GM12878 (cell line): ENCODE measurements around the gene GNA14. TPM values are rescaled to one million over a fixed set of nuclear protein-coding genes. Genes with fewer than 3 reads are reported as not detected.

ENCODE experiments used
- ATAC-seq: fragments of 200-7000 bp; cut with Tn5 transposase; 3 replicates; pipeline ENCODE4 v1.9.1; 2020; ENCODE audit warnings: mild to moderate bottlenecking, moderate library complexity
- BruUV-seq: library from RNA; stranded (reverse); fragments of 400-500 nt; replicated peaks from 2 replicates; lab custom pipeline; 2021; lab: Mats Ljungman, UMichigan
- CTCF ChIA-PET: fragments of 300-600 bp; sonication (Branson Sonifier 250); formaldehyde crosslinking; extraction: SDS; loops from one replicate; lab custom pipeline; 2021; ENCODE audit warnings: inconsistent platforms; lab: Yijun Ruan, JAX
- POLR2A ChIA-PET: fragments of 350-600 bp; formaldehyde crosslinking; extraction: SDS; loops from one replicate; lab custom pipeline; 2021; ENCODE audit warnings: inconsistent platforms; lab: Charles Lee
- RAD21 ChIA-PET: fragments of 300-600 bp; sonication (Branson Sonifier 250); formaldehyde crosslinking; loops from one replicate; lab custom pipeline; 2023; ENCODE audit warnings: antibody characterized with exemption; ENCODE audit not compliant: unreplicated experiment; lab: Charles Lee
- SMC1A ChIA-PET: fragments of 300-600 bp; sonication (Branson Sonifier 250); formaldehyde crosslinking; loops from one replicate; lab custom pipeline; 2023; ENCODE audit not compliant: unreplicated experiment, uncharacterized antibody; lab: Charles Lee
- DNase-seq: peaks from one replicate; pipeline ENCODE4 v3.0.0-alpha.2; 2011; ENCODE audit warnings: low read depth, low spot score
- FAIRE-seq: peaks from 3 replicates; lab custom pipeline; 2011; peaks lifted over from hg19 to GRCh38; lab: Jason Lieb, UNC
- H2AFZ ChIP-seq: 2 replicates; pipeline ENCODE4 v1.6.0; 2011; ENCODE audit warnings: low read depth, low read length, control low read depth; ENCODE audit not compliant: control insufficient read depth
- H3K27ac ChIP-seq: 2 replicates; pipeline ENCODE4 v1.5.1; 2011; ENCODE audit warnings: control low read depth; ENCODE audit not compliant: control insufficient read depth, insufficient read depth
- H3K27me3 ChIP-seq, 2 experiments: replicated peaks in 1 of 2; 2 replicates each; pipeline versions ENCODE4 v1.6.0 to v1.6.1; 2011; ENCODE audit warnings: low read length in 1 of 2; ENCODE audit not compliant: control insufficient read depth in 2 of 2, insufficient read depth in 2 of 2
- H3K36me3 ChIP-seq, 2 experiments: 2 replicates each; pipeline ENCODE4 v1.5.1; 2011; ENCODE audit warnings: low read length in 1 of 2; ENCODE audit not compliant: control insufficient read depth in 2 of 2, insufficient read depth in 2 of 2
- H3K4me1 ChIP-seq: 2 replicates; pipeline ENCODE4 v1.6.1; 2011; ENCODE audit warnings: mild to moderate bottlenecking, low read length, moderate library complexity, mixed read lengths; ENCODE audit not compliant: control insufficient read depth, insufficient read depth
- H3K4me2 ChIP-seq: 2 replicates; pipeline ENCODE4 v1.6.0; 2011; ENCODE audit warnings: control low read depth; ENCODE audit not compliant: control insufficient read depth, insufficient read depth
- H3K4me3 ChIP-seq: fragments of 200-600 bp; sonication (generic); 2 replicates; pipeline ENCODE4 v1.5.1; 2016
- H3K79me2 ChIP-seq: 2 replicates; pipeline ENCODE4 v1.6.0; 2011; ENCODE audit warnings: low read length; ENCODE audit not compliant: control insufficient read depth, insufficient read depth
- H3K9ac ChIP-seq: 2 replicates; pipeline ENCODE4 v1.8.0; 2011; ENCODE audit warnings: low read length, control low read depth, mixed read lengths; ENCODE audit not compliant: control insufficient read depth, insufficient read depth
- H3K9me3 ChIP-seq: replicated peaks from 3 replicates; pipeline ENCODE4 v1.5.1; 2011; ENCODE audit warnings: mild to moderate bottlenecking, low read length; ENCODE audit not compliant: control insufficient read depth, insufficient read depth
- H4K20me1 ChIP-seq: 2 replicates; pipeline ENCODE4 v1.6.0; 2011; ENCODE audit not compliant: control insufficient read depth, insufficient read depth
- CTCF ChIP-seq, 3 experiments: IDR thresholded peaks in 2 of 3; conservative IDR thresholded peaks in 1 of 3; 2 replicates each; pipeline ENCODE4 v1.5.1; 2011; ENCODE audit warnings: low read depth in 3 of 3, low read length in 3 of 3, mild to moderate bottlenecking in 3 of 3, control low read depth in 2 of 3, moderate library complexity in 2 of 3, inconsistent platforms in 1 of 3, mixed read lengths in 1 of 3; ENCODE audit not compliant: control insufficient read depth in 2 of 3, insufficient read depth in 1 of 3; ENCODE audit errors: extremely low read depth in 1 of 3
- EGR1 ChIP-seq, 2 experiments: IDR thresholded peaks; 1 replicate in 1 of 2; 2 replicates in 1 of 2; pipeline ENCODE4 v1.6.1; 2011 to 2012; ENCODE audit warnings: low read depth in 2 of 2, low read length in 2 of 2, borderline replicate concordance in 1 of 2, mild to moderate bottlenecking in 1 of 2, moderate library complexity in 1 of 2
- PAX8 ChIP-seq: fragments of 450-650 bp; IDR thresholded peaks from 2 replicates; pipeline ENCODE4 v1.6.1; 2017; ENCODE audit warnings: mild to moderate bottlenecking, moderate library complexity
- RAD21 ChIP-seq: IDR thresholded peaks from 2 replicates; pipeline ENCODE4 v1.6.1; 2011; ENCODE audit warnings: mild to moderate bottlenecking, low read depth, low read length, moderate library complexity; ENCODE audit not compliant: insufficient read depth
- SMC3 ChIP-seq: IDR thresholded peaks from 2 replicates; pipeline ENCODE4 v1.6.1; 2011; ENCODE audit warnings: low read length, improper control_type of control experiment, borderline replicate concordance
- WGBS: methylation state at CpG from one replicate; pipeline ENCODE4 v1.1.6; 2016; ENCODE audit warnings: low lambda C conversion rate; ENCODE audit not compliant: insufficient replicate concordance, insufficient coverage; ENCODE audit errors: missing lambda C conversion rate; 5-methylcytosine and 5-hydroxymethylcytosine counted together
- in situ Hi-C: fragments of 300-500 bp; cut with MboI; formaldehyde crosslinking; loops from 9 replicates; pipeline ENCODE4 v1.14.3; 2018; ENCODE audit warnings: mixed read lengths
- intact Hi-C: fragments of 100-400 bp; cut with micrococcal nuclease; formaldehyde crosslinking; loops from one replicate; pipeline ENCODE4 v1.14.2; 2022; ENCODE audit not compliant: unreplicated experiment
- polyA plus RNA-seq, 11 experiments: library from polyadenylated mRNA; depleted of rRNA in 4 of 11; unstranded in 6 of 11; stranded (reverse) in 5 of 11; fragments of >200 nt; fragmentation: Nextera tagmentation in 4 of 11; fragmentation: Illumina TruSeq in 1 of 11; extraction: Ambion mirVana in 4 of 11; extraction: Trizol in 1 of 11; gene quantifications; 1 replicate in 1 of 11; 2 replicates in 10 of 11; pipeline versions ENCODE4 v1.2.1 to v1.2.3, GENCODE V29; 2011 to 2016; ENCODE audit warnings: inconsistent platforms in 2 of 11, missing spikeins in 2 of 11, low read depth in 1 of 11
- total RNA-seq, 4 experiments: library from RNA; depleted of rRNA in 3 of 4; stranded (reverse); fragments of >200 nt in 3 of 4; fragmentation: Illumina TruSeq in 1 of 4; extraction: Trizol in 1 of 4; gene quantifications; 2 replicates each; pipeline versions ENCODE4 v1.2.1 to v1.2.3, GENCODE V29; 2013 to 2021

Gene GNA14
- total and polyA plus RNA-seq, 10 of the 15 experiments (the other 5 are each of a cell fraction or from before 2014, with no cell fraction given), result 0.17 TPM; not detected in 9

GRCh38 chr9:77456829-77457437 is 191.2 kb downstream of the GNA14 start:
- RAD21 ChIA-PET, result interaction anchor here (0.6 to 2.4 kb wide), 12 partner anchors 19 to 667 kb away, joined by 3 to 16 read pairs (median 4); no protein-coding TSS in a partner anchor
- Histone ChIP-seq H3K27ac (no peak overlapping the region), H3K9me3 (no peaks in the 10 kb centered on the region), H3K79me2 (no peaks in the 10 kb centered on the region), H3K36me3 (no peaks in the 10 kb centered on the region), H3K4me1 (no peaks in the 10 kb centered on the region), H4K20me1 (no peaks in the 10 kb centered on the region), H3K4me3 (no peak overlapping the region), H3K27me3 (no peaks in the 10 kb centered on the region; a peak in 2 of 4 replicates), H2AFZ (no peak overlapping the region), H3K9ac (no peak overlapping the region), H3K4me2 (no peak overlapping the region)
- FAIRE-seq (peak; percentile 77), ATAC-seq (peak; percentile 91), DNase-seq (no peak)
- SMC1A ChIA-PET, result interaction anchor here (0.9 to 3.3 kb wide), 21 partner anchors 9 to 665 kb away, joined by 3 to 17 read pairs (median 5); no protein-coding TSS in a partner anchor
- POLR2A ChIA-PET, result no interaction called here
- BruUV-seq, result no TSS peak
- intact Hi-C loops (loop anchor here (1.0 to 10.0 kb wide), 5 partner anchors 128 to 665 kb away; partner anchors contain the start of gene GNAQ), in situ Hi-C loops (no loop called here)
- CTCF ChIA-PET, result interaction anchor here (0.5 to 7.1 kb wide), 70 partner anchors 8 to 1124 kb away, joined by 3 to 79 read pairs (median 4); no protein-coding TSS in a partner anchor
- WGBS, result 14% methylated on average over 10 of the region's 10 CpGs
- TF ChIP-seq RAD21 (peak; percentile 47), EGR1 (IDR thresholded peaks at IDR 0.05; ENCODE audit: borderline replicate concordance in 1 of 2, low read depth in 2 of 2, low read length in 2 of 2) (no peak), CTCF (IDR thresholded peaks at IDR 0.05 in 2 of 3, conservative IDR thresholded peaks at IDR 0.05 in 1 of 3; ENCODE audit: control insufficient read depth in 2 of 3, extremely low read depth in 1 of 3, insufficient read depth in 1 of 3, low read depth in 3 of 3, low read length in 3 of 3) (peak; percentile 79 to 94 (median 90)), PAX8 (no peak), SMC3 (peak; percentile 34; the same call in 1 of the 2 replicates)
- TF ChIP-seq, all 136 proteins: peak for 3
